Activated CD4-positive, alpha-beta T cell treated with anti-CD3 and anti-CD28 coated beads, Interleukin-2, amount 50 U/mL, for 1 hour (primary cell): Measurements from ENCODE around the gene MS4A10.

Experiments
- DNase-seq: peaks from one replicate; pipeline ENCODE4 v3.0.0-alpha.2; 2020

The MS4A10 gene

DNA sequence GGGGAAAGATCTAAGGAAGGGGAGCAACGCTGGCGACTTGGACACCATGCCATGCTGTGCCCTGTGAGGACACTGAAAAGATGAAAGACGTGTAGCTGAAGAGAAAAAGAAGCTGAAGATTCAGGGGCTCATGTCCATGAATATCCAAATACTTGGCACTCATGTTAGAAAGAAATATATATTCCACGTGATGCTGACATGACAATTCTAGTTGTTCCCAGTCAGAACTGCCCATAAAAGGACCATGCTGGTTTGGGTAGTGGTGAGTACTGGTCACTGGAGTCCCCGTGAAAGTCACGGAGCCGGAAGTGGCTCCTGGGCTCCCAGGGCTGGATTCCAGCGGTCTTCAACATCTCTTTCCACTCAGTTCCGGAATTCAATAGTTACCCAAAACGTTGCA is 18.6 kb upstream of the MS4A10 start:
- DNase-seq: no peak

DNA sequence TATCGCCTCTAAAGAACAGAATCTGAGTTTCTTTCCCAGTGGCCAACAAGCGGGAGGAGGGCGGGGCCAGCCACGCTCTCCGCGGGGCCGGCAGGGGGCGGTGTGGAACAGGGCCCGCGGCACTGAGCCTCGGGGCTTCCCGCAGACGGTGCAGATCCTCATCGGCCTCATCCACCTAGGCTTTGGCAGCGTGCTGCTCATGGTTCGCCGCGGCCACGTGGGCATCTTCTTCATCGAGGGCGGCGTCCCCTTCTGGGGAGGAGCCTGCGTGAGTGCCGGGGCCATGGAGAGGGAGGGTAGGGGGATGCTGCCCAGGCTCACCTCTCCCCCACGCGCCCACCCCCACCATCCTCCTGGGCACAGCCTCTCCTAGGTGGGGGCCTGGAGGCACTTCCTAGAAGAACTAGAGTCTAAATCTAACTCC is 17.7 kb upstream of the MS4A10 start:
- DNase-seq: no peak

- DNase-seq: no peak
Measured at GRCh38 chr11:60768202-60768601, 16.9 kb upstream of the MS4A10 start.

GRCh38 chr11:60769273-60769672 is 15.9 kb upstream of the MS4A10 start:
- no peak for DNase-seq

DNA sequence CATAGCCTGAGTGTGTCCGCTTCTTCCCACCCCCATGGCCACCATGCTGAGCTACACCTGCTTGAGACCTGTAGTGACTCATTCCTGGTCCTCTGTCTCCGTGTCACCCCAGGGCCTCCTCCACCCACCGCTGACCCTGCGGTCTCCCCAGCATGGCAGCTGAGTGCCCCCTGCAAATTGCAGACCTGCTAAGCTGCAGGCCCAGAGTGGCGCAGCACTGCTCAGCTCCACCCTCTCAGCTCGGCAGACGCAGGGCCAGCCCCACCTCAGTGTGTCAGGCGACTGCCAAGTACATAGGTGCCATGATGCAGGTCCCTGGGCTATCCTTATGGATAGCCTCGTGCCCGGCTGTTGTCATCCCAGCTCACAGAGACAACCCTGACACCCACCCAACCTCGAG is 15.3 kb upstream of the MS4A10 start:
- no peak for DNase-seq

GRCh38 chr11:60771146-60771545 is 14.0 kb upstream of the MS4A10 start:
- DNase-seq: no peak

- no peak for DNase-seq
Measured at GRCh38 chr11:60771879-60772525, 13.1 kb upstream of the MS4A10 start.

DNA sequence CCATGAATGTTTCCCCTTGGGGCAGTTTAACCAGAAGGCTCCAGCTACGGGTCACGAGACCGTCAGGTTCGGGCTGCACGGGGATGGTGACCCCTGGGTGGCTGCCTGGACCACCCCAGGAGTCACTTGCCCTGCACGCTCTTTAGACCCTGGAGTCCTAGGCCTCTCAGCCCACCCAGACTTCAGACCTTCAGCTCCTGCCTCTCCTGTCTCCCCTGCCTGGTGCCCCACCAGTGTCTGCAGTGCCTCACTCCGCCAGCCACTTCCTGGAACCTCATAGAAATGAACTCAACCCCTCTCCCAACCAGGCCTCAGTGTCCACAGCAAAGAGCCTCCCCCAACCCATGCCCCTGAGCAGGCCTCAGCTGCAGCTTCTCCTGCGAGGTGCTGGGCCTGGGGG is 12.5 kb upstream of the MS4A10 start:
- DNase-seq: no peak

DNA sequence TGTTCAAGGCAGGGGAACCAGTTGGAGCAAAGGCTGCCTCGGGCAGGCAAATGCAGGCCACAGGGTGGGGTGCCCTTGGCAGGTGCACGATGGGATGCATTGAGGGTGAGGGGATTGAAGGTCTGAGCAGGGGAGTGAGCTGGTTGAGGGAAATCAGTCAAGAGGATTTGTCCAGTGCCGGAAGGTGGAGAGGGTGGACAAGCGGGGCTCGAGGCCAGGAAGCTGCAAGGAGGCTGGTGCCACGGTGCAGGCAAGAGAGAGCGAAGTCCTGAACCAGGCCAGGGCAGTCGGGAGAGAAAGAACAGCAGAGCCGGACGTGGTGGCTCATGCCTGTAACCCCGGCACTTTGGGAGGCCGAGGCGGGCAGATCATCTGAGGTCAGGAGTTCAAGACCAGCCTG is 10.4 kb upstream of the MS4A10 start:
- DNase-seq: no peak

- DNase-seq: peak; percentile 81
Measured at GRCh38 chr11:60775420-60775961, 9.6 kb upstream of the MS4A10 start.

DNA sequence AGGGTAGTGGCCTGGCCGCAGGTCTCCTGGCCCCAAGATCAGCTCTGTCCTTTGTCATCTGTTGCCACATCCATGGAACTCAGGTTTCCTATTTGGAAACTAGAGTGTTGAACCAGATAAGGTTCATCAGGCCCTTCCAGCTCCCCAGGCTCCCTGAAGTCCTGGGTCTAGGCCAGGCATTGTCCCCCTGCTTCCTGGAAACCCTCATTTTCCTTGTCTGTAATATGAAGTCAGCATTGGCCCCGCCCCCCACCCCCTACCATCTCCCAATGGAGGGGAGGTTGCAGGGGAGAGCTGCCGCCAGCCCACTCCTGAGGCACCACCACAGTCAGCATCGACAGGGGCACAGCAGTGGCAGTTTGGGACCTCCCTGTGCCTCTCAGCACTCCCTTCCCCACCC is 9.0 kb upstream of the MS4A10 start:
- DNase-seq: no peak

DNA sequence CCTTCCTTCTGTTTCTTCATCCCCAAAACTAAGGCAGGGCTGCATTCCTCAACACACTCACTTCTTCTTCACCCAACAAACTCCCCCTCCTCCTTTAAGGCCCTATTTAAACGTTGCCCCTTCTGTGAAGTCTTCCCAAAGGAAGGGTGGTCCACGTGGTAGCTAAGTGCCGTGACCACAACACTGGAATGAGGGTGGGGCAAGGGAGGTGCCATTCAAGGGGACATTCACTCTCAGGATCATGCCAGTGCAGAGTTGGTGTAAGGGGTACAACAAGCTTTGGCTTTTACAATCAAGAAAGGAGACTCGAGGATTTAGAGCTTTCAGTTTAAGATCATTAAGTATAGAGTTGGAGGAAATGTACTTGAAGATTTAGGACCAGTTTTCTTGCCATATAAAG is 8.0 kb upstream of the MS4A10 start:
- DNase-seq: no peak

GRCh38 chr11:60777572-60777971 is 7.6 kb upstream of the MS4A10 start:
- DNase-seq: no peak

DNA sequence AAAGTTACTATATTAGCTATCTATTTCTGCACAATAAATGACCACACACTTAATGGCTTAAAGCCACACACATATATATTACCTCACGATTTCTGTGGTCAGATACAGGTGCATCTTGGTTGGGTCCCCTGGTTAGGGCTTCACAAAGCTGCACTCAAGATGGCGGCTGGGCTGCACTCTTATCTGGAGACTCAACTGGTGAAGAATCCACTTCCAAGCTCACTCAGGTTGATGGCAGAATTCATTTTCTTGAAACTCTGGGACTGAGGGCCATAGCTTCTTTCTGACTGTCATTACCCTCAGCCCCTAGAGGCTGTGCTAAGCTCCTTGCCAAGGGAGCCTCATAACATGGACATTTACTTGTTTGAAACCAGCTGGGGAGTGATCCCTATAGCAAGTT is 5.1 kb upstream of the MS4A10 start:
- no peak for DNase-seq

- DNase-seq: no peak
Measured at GRCh38 chr11:60780774-60781173, 4.4 kb upstream of the MS4A10 start.

DNA sequence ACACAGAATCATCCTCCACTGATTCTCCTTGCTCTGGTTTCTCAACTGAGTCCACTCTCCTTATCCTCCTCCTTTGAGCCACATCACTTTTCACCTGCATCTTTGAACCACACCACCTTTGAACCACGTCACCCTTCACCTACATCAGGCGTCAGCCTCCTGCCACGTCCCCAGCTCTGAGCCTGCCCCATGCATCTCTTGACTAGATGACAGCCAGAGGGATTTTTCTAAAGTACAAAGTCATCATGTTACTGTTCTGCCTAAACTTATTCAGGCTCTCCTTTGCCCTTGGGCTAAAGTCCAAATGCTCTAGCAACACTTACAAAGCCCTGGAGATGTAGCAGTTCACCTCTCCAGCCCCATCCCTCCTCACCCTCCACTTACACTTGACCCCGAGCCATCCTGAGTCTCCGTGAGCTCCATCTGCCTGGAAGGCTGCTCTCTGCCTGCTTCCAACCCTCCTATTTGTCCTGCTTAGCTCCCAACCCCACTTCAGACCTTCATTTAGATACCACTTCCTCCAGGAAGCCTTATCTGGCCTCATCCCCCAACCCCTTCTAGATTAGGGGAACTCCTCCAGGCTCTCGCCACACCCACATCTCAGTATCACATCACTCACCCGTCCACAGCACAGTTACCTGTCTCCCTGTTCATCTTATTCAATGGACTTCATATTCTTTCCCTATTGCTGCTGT is 3.7 kb upstream of the MS4A10 start:
- DNase-seq: no peak

GRCh38 chr11:60781981-60782316 is 3.2 kb upstream of the MS4A10 start:
- DNase-seq: no peak

DNA sequence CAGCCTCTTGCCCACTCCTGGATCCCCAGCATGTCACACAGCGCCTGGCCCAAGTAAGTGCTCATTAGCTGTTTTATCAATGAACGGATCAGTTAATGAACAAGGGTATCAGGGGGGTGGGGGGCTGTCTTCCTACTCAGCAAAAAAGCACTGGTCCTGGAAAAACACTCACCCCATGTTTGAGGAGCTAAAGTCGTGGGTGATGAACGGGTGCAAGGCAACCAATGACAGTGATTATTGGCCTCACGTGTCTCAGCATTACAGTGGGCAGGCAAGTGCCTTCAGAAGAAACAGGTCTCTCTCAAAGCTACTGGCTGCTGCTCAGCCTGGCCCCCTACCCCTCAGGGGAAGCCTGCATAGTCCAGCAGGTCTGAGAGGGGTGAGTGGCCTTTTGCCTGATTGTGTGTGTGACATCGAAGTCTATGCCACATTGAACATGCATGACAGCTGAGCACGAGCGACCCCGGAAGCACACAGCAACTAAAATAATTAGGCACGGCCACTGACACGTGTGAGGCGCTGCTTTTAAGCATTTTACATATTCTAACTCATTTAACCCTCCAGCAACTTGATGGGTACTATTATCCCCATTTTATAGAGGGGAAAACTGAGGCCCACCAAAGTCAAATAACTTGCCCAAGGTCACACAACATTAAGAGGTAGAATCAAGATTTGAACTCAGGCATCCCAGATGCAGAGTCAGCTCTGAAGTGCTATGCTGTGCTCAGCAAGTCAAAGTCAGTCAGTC is 2.6 kb upstream of the MS4A10 start:
- no peak for DNase-seq

DNA sequence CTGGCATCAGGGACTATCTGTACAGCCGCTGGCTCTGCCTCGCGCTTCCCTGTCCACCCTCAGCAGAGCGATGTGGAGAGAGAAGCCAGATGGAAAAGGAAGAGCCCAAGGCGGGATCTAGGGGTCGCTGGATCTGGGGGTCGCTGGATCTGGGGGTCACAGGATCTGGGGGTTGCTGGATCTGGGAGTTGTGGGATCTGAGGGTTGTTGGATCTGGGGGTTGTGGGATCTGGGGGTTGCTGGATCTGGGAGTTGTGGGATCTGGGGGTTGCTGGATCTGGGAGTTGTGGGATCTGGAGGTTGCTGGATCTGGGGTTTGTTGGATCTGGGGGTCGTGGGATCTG is 2.0 kb upstream of the MS4A10 start:
- DNase-seq: no peak

- no peak for DNase-seq
Measured at GRCh38 chr11:60783911-60784310, 1.2 kb upstream of the MS4A10 start.

GRCh38 chr11:60785806-60786361 is 751 bp downstream of the MS4A10 start:
- no peak for DNase-seq

DNA sequence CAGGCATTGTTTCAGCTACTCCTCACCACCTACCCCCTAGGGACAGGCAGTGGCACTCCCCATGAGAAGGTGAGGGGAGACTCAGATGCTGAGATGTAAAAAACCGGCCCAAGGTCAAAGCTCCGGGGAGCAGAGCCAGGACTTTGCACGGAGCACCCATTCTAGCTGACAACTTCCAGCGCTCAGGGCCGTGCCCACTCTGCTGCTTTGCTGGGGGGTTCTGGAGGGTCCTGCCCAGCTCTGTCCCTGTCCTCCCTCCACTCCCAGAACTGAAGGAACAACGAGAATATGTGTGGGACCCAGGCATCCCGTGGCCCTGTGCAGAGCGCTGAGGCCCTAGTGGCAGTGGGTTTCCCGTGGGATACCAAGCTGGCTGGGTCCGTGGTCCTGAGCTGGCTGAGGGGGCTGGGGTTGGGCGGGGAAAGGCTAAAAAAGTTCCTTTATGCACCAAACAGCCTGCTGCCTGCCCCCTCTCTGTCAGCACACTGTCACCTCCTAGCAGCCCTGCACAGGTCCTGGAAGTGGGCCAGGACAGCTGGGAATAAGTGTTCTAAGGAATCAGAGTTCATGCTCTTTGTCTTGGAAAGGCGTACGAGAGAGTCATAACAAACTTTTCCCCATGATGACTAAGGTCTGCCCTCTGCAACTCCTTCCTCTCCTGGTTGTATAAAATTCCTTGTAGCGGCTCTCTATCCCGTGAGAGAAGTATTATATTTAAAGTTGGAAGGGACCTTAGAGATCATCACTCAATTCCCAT is 1.9 kb downstream of the MS4A10 start:
- DNase-seq: no peak
